Keratinocyte (primary cell): ENCODE results near the gene RAB11FIP3. TPM values are rescaled to one million over a fixed set of nuclear protein-coding genes. Genes with fewer than 3 reads are reported as not detected.

Source experiments
- DNase-seq: peaks from one replicate; pipeline ENCODE4 v3.0.0-alpha.2; 2011; ENCODE audit warnings: low read depth, missing footprints, low spot score
- FAIRE-seq: peaks from 2 replicates; lab custom pipeline; 2011; peaks lifted over from hg19 to GRCh38; lab: Jason Lieb, UNC
- H2AFZ ChIP-seq: 2 replicates; pipeline ENCODE4 v1.6.0; 2012; ENCODE audit warnings: low read length, control low read depth, inconsistent platforms; ENCODE audit not compliant: control insufficient read depth
- H3K27ac ChIP-seq: 2 replicates; pipeline ENCODE4 v1.5.1; 2011; ENCODE audit warnings: low read length; ENCODE audit not compliant: control insufficient read depth, insufficient read depth
- H3K27me3 ChIP-seq: 3 replicates; pipeline ENCODE4 v1.6.0; 2011; ENCODE audit warnings: low read length; ENCODE audit not compliant: control insufficient read depth, insufficient read depth; ENCODE audit errors: extremely low read depth
- H3K36me3 ChIP-seq, 2 experiments: 2 replicates in 1 of 2; 3 replicates in 1 of 2; pipeline ENCODE4 v1.5.1; 2011; ENCODE audit warnings: low read length in 2 of 2, mild to moderate bottlenecking in 1 of 2; ENCODE audit not compliant: control insufficient read depth in 2 of 2, insufficient read depth in 2 of 2; ENCODE audit errors: extremely low read depth in 1 of 2
- H3K4me1 ChIP-seq: 3 replicates; pipeline ENCODE4 v1.5.1; 2011; ENCODE audit warnings: low read length; ENCODE audit not compliant: control insufficient read depth, insufficient read depth; ENCODE audit errors: extremely low read depth
- H3K4me2 ChIP-seq: 3 replicates; pipeline ENCODE4 v1.6.0; 2011; ENCODE audit warnings: low read depth, low read length; ENCODE audit not compliant: control insufficient read depth, insufficient read depth; ENCODE audit errors: extremely low read depth
- H3K4me3 ChIP-seq, 3 experiments: fragments of 200-600 bp in 1 of 3; sonication (generic) in 1 of 3; 2 replicates in 2 of 3; 3 replicates in 1 of 3; pipeline ENCODE4 v1.5.1; 2011 to 2016; ENCODE audit warnings: low read length in 3 of 3, mild to moderate bottlenecking in 3 of 3, control low read depth in 2 of 3, inconsistent platforms in 1 of 3, low read depth in 1 of 3, mixed read lengths in 1 of 3, mixed run types in 1 of 3, moderate library complexity in 1 of 3; ENCODE audit not compliant: control insufficient read depth in 2 of 3, insufficient read depth in 2 of 3; ENCODE audit errors: extremely low read depth in 1 of 3
- H3K79me2 ChIP-seq: 2 replicates; pipeline ENCODE4 v1.6.0; 2012; ENCODE audit warnings: low read length; ENCODE audit not compliant: control insufficient read depth, insufficient read depth
- H3K9ac ChIP-seq: 3 replicates; pipeline ENCODE4 v1.6.0; 2011; ENCODE audit warnings: low read length; ENCODE audit not compliant: control insufficient read depth, insufficient read depth; ENCODE audit errors: extremely low read depth
- H3K9me1 ChIP-seq: 3 replicates; pipeline ENCODE4 v1.6.0; 2011; ENCODE audit warnings: low read length; ENCODE audit not compliant: control insufficient read depth, insufficient read depth; ENCODE audit errors: extremely low read depth
- H3K9me3 ChIP-seq: 2 replicates; pipeline ENCODE4 v1.5.1; 2012; ENCODE audit warnings: low read depth, low read length; ENCODE audit not compliant: control insufficient read depth
- H4K20me1 ChIP-seq: 3 replicates; pipeline ENCODE4 v1.6.0; 2011; ENCODE audit warnings: low read length; ENCODE audit not compliant: control insufficient read depth, insufficient read depth; ENCODE audit errors: extremely low read depth
- EZH2 ChIP-seq: IDR thresholded peaks from one replicate; pipeline ENCODE4 v1.6.1; 2012; ENCODE audit warnings: inconsistent platforms, mild to moderate bottlenecking, low read length, moderate library complexity
- dilution Hi-C: fragments of 300-500 bp; cut with MboI; formaldehyde crosslinking; loops from one replicate; pipeline ENCODE4 v1.7.0; 2020; ENCODE audit warnings: low sequenced_read_pairs; ENCODE audit not compliant: extremely low pct_ligation_motif_present
- polyA plus RNA-seq, 5 experiments: library from polyadenylated mRNA; depleted of rRNA in 3 of 5; stranded (reverse) in 3 of 5; stranded (forward) in 1 of 5; unstranded in 1 of 5; fragments of >200 nt; gene quantifications; 1 replicate in 1 of 5; 2 replicates in 3 of 5; 3 replicates in 1 of 5; pipeline versions ENCODE4 v1.2.1 to v1.2.3, GENCODE V29; 2011 to 2012; ENCODE audit warnings: missing spikeins in 2 of 5, low read depth in 1 of 5, low replicate concordance in 1 of 5
- TF ChIP-seq, protein P1 (sequence below), 3 experiments: IDR thresholded peaks in 1 of 3; conservative IDR thresholded peaks in 1 of 3; optimal IDR thresholded peaks in 1 of 3; 2 replicates in 2 of 3; 3 replicates in 1 of 3; pipeline versions ENCODE3 to v1.5.1; 2011; ENCODE audit warnings: low read length in 3 of 3, mild to moderate bottlenecking in 3 of 3, moderate library complexity in 2 of 3, control low read depth in 1 of 3, inconsistent platforms in 1 of 3; ENCODE audit not compliant: insufficient read depth in 2 of 3; ENCODE audit errors: extremely low read depth in 1 of 3

RAB11FIP3 gene
- polyA plus RNA-seq, 1 donor (not counting 4 experiments of a cell fraction or from before 2014, with no cell fraction given): 6.4 TPM

DNA sequence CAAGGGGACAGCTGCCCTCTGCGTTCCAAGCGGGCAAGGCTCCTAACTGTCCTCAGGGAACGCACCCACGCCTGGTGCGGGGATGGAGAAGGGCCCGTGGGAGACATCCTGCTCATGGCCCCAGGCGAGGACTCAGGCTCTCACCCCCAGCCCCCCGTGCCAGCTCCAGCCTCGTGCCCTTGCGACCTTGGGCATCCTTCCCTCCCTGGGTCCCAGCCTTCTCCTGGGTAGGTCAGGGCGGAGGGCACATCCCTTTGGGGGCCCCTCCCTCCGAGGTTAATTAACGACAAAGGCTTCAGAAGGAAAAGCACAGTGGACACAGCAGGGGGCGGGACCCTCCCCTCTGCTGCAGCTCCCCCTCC lies 46.6 kb upstream of the RAB11FIP3 start:
- Histone ChIP-seq H3K36me3 (peaks cover 0 to 14% of the 10 kb centered on the region in 2 experiments), H2AFZ (no peak overlapping the region), H3K4me3 (no peak overlapping the region), H3K27ac (no peak overlapping the region), H3K4me1 (peaks cover 16% of the 10 kb centered on the region), H3K27me3 (no peaks in the 10 kb centered on the region), H4K20me1 (no peaks in the 10 kb centered on the region), H3K9ac (no peak overlapping the region), H3K9me3 (no peaks in the 10 kb centered on the region), H3K9me1 (no peaks in the 10 kb centered on the region), H3K4me2 (no peak overlapping the region), H3K79me2 (peaks cover 9% of the 10 kb centered on the region)
- dilution Hi-C loops: no loop called here
- no peak for TF ChIP-seq EZH2
- TF ChIP-seq, protein P1, sequence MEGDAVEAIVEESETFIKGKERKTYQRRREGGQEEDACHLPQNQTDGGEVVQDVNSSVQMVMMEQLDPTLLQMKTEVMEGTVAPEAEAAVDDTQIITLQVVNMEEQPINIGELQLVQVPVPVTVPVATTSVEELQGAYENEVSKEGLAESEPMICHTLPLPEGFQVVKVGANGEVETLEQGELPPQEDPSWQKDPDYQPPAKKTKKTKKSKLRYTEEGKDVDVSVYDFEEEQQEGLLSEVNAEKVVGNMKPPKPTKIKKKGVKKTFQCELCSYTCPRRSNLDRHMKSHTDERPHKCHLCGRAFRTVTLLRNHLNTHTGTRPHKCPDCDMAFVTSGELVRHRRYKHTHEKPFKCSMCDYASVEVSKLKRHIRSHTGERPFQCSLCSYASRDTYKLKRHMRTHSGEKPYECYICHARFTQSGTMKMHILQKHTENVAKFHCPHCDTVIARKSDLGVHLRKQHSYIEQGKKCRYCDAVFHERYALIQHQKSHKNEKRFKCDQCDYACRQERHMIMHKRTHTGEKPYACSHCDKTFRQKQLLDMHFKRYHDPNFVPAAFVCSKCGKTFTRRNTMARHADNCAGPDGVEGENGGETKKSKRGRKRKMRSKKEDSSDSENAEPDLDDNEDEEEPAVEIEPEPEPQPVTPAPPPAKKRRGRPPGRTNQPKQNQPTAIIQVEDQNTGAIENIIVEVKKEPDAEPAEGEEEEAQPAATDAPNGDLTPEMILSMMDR (optimal IDR thresholded peaks at IDR 0.05 in 1 of 3, IDR thresholded peaks at IDR 0.05 in 1 of 3, conservative IDR thresholded peaks at IDR 0.05 in 1 of 3; ENCODE audit: extremely low read depth in 1 of 3, insufficient read depth in 2 of 3, low read length in 3 of 3): no peak
- no peak for DNase-seq
- no peak for FAIRE-seq

DNA sequence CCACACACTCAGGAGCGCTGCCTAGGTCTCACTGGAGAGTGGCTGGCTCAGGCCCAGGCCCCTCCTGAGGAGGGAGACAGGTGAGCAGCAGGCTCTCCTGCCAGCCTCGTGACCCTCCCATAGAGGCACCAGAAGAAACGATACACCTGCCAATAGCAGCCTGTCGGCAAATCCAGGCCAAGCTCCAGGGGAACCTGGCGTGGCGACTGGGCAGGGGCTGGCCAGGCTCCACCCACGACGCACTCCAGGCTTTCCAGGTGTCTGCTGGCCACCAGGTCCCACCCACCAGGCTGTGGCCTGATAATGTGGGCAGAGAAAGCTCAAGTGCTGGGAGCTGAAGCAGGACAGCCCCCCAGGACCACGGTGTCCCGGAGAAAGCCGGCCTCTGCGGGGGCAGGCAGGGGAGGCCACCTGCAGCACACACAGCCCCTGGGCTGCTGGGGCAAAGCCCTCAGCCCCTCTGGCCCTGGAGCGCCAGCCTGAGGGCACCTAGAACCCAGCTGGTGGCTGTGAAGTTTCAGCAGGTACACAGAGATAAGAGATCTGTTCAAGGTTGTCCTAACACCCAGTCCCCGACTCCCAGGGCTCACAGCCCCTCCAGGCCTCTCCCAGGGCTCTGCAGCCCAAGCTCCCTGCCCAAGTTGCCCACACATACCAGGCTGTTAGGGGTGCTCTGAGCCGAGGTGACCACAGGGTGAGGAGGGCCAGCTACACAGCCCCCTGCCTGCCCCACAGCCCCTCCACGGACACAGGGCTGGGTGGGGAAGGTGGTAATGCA lies 46.1 kb upstream of the RAB11FIP3 start:
- Histone ChIP-seq H3K9me3 (no peaks in the 10 kb centered on the region), H3K9ac (no peak overlapping the region), H3K36me3 (peaks cover 0 to 14% of the 10 kb centered on the region in 2 experiments), H3K27me3 (no peaks in the 10 kb centered on the region), H3K9me1 (no peaks in the 10 kb centered on the region), H3K4me2 (no peak overlapping the region), H3K79me2 (peaks cover 9% of the 10 kb centered on the region), H3K4me3 (no peak overlapping the region), H4K20me1 (no peaks in the 10 kb centered on the region), H3K27ac (no peak overlapping the region), H2AFZ (no peak overlapping the region), H3K4me1 (peaks cover 16% of the 10 kb centered on the region)
- DNase-seq: no peak
- dilution Hi-C loops: no loop called here
- FAIRE-seq: no peak
- no peak for TF ChIP-seq EZH2
